ENCODE results near the gene SORCS2.

The SORCS2 gene

GRCh38 chr4:7518871-7519637, 326.7 kb downstream of the SORCS2 start:
- no peak for DNase-seq (ENCODE audit: low read depth in 3 of 3, low spot score in 1 of 3)

DNA sequence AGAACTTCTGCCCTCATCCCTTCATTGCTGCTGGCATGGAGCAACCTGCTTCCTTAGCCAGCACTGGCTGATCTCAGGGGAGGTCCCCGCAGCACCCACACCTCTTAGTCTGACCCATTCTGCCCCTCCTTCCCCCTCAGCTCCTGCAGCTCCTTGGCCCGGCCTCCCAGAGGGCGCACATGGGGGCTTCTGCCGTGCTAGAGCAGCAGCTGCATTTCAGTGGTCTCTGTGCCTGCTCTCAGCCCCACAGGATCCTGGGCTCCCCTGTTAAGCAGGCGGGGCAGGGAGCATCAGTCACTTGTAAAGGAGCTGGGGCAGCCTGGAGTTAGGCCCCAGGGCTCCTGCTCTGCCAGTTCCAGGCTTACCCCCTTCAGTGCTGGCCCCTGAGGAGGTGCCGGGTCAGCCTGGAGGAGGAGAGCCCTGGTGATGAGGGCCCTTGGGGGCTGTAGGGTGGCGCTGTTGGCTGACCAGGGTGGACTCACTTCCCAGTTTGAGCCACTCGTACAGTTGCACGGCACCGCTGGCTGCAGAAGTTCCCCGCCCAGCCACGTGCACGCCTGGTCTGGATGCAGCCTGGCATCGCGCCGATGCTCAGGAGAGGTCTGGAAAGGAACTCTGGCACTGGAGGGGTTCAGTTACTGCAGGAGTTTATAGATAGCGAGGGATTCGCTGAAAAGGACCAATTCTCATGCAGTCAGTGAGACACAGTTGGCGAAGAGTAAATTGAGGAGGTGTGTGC, 327.5 kb downstream of the SORCS2 start:
- DNase-seq (ENCODE audit: low read depth in 3 of 3, low spot score in 1 of 3) = no peak

DNA sequence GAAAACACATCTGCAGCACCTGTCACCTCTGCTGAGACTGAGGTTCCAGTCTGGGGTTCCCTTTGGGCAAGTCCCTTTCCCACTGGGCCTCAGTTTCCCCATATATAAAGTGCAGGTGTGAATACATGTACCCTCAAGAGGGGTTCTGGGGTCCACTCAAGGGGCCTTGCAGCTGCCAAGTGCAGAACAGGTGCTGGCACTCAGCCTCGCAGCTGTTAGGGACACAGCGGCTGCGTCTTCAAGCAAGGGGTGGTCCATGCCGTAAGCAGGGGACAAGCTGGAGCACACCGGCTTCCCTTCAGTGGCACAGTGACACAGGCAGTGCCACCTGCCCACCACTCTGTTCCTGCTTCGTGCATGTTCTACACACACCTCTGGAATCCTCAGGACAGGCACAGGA, 329.3 kb downstream of the SORCS2 start:
- no peak for DNase-seq (ENCODE audit: low read depth in 3 of 3, low spot score in 1 of 3)

DNA sequence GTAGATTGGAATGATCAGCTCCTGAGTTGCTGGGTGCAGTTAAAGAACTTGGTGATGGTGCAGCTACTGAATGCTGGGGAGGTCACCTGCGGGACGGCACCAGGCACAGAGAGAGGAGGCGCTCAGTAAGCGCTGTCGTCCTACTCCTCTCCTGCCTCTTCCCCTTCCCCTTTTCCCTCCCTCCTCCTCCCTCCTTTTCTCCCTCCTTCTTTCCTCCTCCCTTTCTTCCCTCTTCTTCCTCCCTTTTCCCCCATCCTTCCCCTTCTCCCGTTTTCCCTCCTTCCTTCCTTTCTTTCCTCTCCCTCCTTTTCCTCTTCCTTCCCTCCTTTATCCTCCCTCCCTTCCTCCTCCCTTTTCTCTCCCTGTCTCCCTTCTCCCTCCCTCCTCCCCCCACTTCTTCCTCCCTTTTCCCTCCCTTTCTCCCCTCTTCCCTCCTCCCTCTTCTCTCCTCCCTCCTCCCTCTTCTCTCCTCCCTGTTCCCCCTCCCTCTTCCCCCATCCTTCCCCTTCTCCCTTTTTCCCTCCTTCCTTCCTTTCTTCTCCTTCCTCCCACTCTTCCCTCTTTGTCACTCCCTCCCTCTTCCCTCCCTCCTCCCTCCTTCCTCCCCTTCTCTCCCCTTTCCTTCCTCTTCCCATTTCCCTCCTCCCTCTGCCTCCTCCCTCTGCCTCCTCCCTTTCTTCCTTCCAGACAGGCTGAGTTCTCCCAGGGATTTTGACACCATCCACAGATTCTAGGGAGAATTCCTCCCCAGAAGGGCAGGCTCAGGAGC, 330.3 kb downstream of the SORCS2 start:
- no peak for DNase-seq (ENCODE audit: low read depth in 3 of 3, low spot score in 1 of 3)

DNA sequence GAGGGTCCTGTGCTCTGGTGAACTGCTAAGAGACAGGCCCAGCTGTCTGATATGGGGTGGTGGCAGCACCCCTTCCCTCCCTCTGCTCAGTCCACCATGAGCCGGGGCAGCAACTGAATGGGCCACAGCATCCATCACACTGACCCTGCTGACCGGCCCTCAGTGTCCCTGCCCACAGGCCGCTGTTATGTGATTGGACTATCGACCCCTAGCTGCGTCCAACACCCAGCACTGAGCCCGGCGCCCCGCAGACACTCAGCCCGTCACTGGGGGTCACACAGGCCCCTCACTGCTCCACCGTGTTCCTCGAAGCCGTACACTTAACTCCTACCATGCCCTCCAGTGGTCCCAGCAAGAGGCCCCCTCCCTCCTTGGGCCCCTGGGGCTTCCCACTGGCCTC, 331.2 kb downstream of the SORCS2 start:
- DNase-seq (ENCODE audit: low read depth in 3 of 3, low spot score in 1 of 3) = no peak

DNA sequence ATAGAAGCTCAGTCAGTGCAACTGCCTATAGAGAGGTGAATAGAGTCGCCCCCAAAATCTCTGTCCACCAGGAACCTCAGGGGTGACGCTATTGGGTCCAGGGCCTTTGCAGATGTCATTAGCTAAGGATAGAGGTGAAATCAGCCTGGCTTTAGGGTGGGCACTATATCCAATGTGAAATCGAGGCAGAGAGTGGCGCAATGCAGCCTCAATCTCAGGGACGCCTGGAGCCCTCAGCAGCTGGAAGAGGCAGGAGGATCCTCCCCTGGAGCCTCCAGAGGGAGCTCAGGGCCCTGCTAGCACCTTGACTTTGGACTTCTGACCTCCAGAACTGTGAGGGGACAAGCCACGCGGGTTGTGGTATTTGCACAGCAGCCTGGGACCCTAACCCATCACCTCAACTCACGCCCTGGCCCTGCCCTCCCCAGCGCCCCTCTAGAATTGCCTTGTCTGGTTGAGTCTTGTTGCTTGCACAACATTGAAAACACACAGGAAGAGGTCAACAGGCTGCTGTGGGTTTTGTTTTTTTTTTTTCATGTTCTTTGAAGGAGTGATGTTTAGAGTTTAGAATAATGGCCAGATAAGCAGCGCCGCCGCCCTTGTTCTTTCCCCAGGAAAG, 331.8 kb downstream of the SORCS2 start:
- no peak for DNase-seq (ENCODE audit: low read depth in 3 of 3, low spot score in 1 of 3)

DNA sequence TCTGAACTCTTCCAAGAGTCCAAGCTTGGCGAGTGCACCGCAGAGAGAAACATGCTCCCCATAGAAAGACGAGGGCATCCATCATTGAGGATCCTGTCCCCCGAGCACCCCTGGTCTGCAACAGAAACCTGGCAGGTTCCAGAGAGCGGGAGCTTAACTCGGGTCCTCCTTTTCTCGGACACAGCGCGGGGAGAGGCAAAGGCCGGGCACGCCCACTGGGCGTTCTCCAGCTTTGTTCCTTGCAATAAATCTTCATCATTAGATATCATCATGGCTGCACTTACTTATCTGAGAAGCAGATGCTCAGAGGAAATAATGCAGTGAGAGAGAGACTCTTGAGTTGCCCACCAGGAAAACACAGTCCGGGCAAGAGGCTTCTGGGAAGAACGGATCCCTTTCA, 332.5 kb downstream of the SORCS2 start:
- DNase-seq (ENCODE audit: low read depth in 3 of 3, low spot score in 1 of 3) = no peak

- no peak for DNase-seq (ENCODE audit: low read depth in 3 of 3, low spot score in 1 of 3)
Measured at GRCh38 chr4:7526491-7526890, 334.2 kb downstream of the SORCS2 start.

DNA sequence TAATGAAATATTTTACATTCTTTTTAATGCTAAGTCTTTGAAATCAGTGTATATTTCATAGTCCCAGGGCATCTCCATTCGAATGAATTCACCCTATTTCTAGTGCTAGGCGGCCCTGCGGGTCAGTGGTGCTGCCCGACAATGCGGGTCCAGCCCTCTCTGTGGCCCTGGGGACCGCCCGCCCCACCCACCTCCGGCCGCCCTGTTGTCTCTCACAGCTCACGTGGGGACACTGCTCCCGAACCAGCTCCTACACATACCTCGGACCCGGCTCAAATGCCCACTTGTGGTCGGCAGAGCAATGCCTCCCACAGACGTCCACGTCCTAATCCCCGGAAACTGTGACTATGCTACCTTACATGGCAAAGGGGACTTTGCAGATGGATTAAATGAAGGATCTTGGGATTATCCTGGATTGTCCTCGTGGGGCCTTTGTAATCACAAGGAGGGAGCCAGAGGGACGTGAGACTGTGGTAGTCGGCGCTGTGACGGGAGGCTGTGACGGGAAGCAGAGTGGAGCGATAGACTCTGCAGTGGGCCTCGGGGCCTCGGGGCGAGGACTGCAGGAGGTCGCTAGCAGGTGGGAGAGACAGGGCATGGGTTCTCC, 334.7 kb downstream of the SORCS2 start:
- DNase-seq (ENCODE audit: low read depth in 3 of 3, low spot score in 1 of 3) = no peak

DNA sequence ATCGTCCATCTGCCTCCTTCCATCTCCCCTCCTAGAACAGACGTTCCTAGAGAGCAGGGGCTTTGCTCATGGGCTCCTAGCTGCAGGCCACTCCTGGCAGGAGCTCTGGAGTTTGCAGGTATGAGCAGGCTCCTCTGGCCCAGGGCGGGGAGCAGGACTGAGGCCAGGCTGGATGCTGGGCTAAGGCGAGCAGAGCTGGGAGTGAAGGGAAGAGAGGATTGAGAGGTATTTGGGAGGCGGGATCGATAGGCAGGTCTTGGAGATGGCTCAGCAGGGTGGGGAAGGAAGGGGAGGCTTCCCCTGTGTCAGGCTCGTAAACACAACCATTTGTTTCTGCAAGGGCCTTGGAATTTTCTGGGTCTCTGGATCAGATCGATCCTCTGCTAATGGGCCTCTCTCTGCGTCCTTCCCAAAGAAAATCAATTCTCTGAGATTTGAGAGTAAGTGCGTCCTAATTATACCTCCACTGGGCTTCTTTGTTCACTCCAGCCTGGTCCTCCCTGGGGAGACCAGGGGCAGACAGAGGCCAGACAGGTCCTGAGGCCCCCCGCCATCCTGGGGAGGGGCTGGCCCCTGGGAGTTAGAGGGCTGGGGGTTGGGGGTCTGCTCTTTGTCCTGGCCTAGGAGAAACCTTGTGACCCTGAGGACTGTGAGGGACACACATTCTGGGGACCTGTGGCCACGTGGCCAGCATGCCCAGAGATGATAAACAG, 337.2 kb downstream of the SORCS2 start:
- no peak for DNase-seq (ENCODE audit: low read depth in 3 of 3, low spot score in 1 of 3)

- no peak for DNase-seq (ENCODE audit: low read depth in 3 of 3, low spot score in 1 of 3)
Measured at GRCh38 chr4:7530082-7530481, 337.7 kb downstream of the SORCS2 start.

DNA sequence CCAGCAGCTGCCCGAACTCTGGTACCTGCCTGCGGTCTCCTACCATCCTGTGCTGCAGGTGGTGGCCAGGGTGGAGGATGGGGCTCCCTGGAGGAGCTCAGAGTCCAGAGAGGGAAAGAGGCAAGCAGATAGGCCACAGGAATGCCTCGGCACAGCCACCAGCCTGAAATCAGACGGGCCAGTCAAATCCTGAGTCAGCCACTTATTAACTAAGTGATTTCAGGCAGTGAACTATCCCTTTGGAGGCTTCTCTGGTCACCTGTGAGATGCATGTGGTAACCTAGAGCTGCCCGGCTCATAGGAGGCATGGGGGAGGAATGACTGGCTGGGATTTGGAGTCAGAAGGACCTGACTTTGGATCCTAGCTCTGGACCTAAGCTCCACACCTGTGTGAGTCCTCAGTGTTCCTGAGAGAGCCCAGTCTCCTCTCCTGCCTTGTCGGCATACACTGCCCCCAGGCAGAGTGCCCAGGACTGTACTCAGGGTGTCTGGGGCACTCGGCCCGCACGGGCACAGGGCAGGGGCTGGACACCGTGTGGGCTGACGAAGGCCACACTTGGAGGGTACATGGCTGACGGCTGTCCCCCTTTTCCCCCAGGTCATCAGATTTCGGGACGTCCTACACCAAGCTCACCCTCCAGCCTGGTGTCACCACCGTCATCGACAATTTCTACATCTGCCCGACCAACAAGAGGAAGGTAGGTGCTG, 338.7 kb downstream of the SORCS2 start:
- DNase-seq (ENCODE audit: low read depth in 3 of 3, low spot score in 1 of 3) = no peak

DNA sequence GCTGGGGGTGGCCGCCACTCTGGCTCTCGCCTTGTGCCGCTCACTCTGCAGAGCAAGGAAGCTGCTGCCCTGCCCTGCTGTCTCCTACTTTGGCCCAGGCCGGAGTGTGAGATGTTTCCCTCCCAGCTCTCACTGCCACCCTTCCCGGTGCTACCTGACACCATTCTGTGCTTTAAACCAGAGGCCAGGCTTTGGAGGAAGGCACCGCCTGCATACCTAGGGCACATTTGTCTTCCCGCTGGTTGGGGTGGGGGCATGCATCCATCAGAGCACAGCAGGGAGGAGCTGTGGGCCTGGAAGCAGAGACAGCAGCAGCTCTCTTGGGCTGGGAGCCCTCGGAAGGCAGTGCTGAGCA, 339.3 kb downstream of the SORCS2 start:
- no peak for DNase-seq (ENCODE audit: low read depth in 3 of 3, low spot score in 1 of 3)

DNA sequence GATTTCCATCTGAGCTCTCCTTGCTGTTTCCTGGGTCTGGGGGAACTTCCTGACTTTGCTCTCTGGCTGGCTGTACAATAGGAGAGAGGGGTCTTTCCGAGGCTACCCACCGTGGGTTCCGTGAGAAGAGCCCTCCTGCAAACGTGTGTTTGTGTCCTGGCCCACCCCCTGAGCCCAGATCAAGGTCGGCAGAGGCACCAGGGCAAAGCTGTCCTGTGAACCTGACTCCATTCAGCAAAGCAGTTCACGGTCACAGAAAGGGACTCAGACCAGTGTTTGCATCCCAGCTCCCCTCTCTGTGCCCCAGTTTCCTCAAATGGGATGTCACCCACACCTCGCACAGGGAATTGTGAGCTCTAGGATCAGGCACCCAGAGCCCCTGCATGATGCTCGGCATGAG, 339.7 kb downstream of the SORCS2 start:
- DNase-seq (ENCODE audit: low read depth in 3 of 3, low spot score in 1 of 3) = no peak

GRCh38 chr4:7533267-7533666, 340.9 kb downstream of the SORCS2 start:
- DNase-seq (ENCODE audit: low read depth in 3 of 3, low spot score in 1 of 3) = no peak

DNA sequence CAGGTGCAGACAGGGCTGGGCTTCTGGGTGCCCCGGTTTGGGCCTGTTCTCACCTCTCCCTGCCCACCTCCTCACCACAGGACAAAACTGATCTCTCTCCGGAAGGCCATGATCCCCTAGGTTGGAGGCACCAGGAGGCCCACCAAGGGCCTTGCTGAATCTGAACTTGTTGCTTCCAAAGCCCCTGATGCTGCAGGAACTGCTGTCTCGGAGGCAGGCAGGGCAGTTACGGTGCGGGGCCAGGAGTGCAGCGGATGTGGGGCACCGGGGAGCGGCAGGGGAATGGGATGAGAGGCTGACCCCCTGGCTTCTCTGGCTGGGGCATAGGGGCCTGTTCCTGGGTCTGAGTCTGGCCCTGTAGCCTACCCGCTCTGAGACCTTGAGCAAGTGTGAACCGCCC, 342.8 kb downstream of the SORCS2 start:
- DNase-seq (ENCODE audit: low read depth in 3 of 3, low spot score in 1 of 3) = no peak

DNA sequence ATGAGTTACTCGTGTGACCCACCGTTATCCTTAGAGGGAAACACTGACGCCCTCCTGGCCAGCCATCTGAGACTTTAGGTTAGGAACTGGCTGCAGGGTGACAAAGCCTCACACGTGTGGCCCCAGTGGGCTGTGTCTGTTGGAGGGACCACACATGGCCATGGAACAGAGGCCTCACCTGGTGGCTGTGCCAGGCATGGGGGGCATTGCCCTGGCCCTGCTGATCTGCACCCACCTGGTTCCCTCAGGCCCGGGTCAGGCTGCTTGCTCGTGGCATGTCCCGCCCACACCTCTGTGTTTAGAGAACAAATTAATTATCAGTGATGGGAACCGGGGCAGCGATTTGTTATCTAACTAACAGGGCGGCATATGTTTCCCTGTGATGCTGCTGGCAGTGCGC, 343.3 kb downstream of the SORCS2 start:
- no peak for DNase-seq (ENCODE audit: low read depth in 3 of 3, low spot score in 1 of 3)

- no peak for DNase-seq (ENCODE audit: low read depth in 3 of 3, low spot score in 1 of 3)
Measured at GRCh38 chr4:7536876-7537275, 344.5 kb downstream of the SORCS2 start.

DNA sequence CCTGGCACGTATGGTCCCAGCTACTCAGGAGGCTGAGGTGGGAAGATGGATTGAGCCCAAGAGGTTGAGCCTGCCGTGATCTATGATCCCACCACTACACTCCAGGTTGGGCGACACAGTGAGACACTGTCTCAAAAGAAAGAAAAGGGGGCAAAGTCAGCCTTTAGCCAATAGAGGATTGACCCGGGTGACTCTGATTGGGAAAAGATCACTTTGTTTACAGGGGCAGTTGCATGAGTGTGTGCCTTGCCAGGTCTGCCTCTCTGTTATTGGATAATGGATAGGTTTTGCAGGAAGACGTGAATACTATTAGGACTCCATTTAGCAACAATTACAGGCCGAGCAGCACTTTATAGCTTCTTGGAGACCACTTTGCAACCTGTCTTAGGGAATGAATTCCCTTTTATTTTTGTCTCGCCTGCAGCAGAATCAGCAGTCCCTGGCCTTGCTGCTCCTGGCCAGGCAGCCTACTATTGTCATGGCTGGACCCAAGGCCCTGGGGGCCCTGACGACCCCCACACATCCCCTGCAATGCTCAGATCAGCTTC, 345.6 kb downstream of the SORCS2 start:
- no peak for DNase-seq (ENCODE audit: low read depth in 3 of 3, low spot score in 1 of 3)

DNA sequence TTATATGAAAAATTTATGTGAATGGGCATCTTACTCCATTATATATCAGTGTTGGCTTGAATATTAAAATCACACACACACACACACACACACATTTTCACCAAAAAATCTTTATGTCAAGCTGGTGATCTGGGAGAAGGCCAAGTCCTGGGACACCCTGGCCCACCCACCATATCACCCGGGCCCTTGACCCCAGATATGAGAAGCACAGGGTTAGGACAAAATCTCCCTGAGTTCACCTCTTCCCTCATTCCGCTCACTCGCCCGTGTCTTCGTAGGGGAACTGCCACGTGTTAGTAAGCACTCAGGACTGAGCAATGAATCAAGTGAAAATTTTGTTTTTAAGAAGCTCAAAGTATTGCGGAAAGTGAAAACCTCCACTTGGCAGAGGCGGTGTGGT, 346.2 kb downstream of the SORCS2 start:
- DNase-seq (ENCODE audit: low read depth in 3 of 3, low spot score in 1 of 3) = no peak
